ENCODE results near the gene GLIS2.

GLIS2 gene

DNA sequence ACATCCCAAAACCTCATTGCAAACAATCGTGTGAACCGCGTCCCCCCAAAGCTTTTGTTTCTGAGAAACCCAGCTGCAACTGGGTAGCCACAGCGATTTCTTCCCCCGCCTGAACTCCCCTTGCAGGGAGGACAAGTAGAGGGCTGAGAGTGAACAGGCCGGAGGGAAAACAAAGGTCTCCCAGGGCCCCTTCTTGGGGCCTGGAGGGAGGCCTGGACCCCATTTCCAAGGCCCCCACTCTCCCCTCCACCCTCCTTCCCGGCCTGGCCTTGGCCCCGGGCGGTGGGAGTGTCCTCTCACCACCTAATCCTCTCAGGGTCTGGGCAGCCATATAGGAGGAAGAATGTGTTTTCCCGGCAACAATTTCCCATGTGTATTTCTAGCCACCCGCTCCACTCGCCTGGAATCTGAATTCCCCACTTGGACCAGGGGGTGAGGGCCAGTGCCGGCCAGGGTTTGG is 2.6 kb downstream of the GLIS2 start:
- TF ChIP-seq REST (IDR thresholded peaks at IDR 0.05; ENCODE audit: insufficient read depth in 1 of 2, low read depth in 2 of 2, low read length in 2 of 2) (no peak), FOXP2 (optimal IDR thresholded peaks at IDR 0.05; ENCODE audit: borderline replicate concordance, extremely low read depth, extremely low read length, insufficient read depth) (no peak), TAF1 (IDR thresholded peaks at IDR 0.05; ENCODE audit: borderline replicate concordance, insufficient read depth, low read length) (no peak), SIN3A (IDR thresholded peaks at IDR 0.05; ENCODE audit: borderline replicate concordance, insufficient read depth, low read length) (no peak), POLR2AphosphoS5 (IDR thresholded peaks at IDR 0.05; ENCODE audit: low read depth, low read length) (no peak)

- TF ChIP-seq TAF1 (IDR thresholded peaks at IDR 0.05; ENCODE audit: borderline replicate concordance, insufficient read depth, low read length) (no peak), POLR2AphosphoS5 (IDR thresholded peaks at IDR 0.05; ENCODE audit: low read depth, low read length) (no peak), REST (IDR thresholded peaks at IDR 0.05; ENCODE audit: insufficient read depth in 1 of 2, low read depth in 2 of 2, low read length in 2 of 2) (no peak), SIN3A (IDR thresholded peaks at IDR 0.05; ENCODE audit: borderline replicate concordance, insufficient read depth, low read length) (no peak), FOXP2 (optimal IDR thresholded peaks at IDR 0.05; ENCODE audit: borderline replicate concordance, extremely low read depth, extremely low read length, insufficient read depth) (no peak)
These were observed 3.1 kb downstream of the GLIS2 start for GRCh38 chr16:4318967-4319366.

DNA sequence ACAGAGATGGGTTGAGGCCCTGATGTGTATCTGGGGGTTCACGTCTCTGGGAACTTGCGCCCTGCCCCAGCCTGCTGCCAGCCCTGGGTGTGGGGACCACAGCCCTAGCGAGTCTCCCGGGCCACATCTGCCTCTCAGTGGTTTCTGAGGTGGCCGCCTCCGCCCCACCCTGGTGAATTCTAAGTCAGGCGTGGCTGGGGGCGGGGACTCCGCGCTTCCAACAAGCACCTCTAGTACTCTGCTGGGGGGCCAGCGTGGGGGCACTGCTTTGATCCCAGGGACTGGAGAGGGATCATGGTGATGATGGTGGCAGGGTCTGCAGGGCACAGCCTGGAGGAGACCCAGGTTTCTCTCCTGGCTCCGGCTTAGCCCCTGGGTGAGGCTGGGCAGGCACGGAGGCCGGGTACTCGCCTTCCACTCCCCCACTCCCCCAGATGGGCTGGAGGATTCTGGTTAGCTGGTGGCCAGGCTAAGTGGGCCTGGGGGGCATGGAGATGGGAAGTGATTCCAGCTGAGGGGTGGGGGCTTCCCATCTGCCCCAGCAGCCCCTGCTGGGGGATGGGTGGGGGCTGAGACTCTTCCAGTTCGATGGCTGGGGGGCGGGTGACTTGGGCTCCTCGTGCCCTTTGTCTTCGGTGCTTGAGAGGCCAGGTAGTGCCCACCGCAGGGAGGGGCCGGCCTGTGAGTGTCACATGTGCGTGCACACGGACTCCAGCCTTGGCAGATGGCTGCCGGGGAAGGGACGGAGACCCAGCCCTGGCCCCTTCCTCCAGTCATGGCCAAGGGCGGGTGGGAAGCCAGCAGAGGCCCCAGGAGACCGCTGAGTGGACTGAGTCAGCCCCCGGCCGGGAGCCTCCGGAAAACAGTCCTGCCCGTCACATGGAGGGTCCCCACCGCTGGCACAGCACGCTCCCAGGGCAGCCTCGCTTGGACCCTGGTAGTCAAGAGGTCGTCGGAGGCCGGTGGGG is 3.9 kb downstream of the GLIS2 start:
- TF ChIP-seq SIN3A (IDR thresholded peaks at IDR 0.05; ENCODE audit: borderline replicate concordance, insufficient read depth, low read length) = no peak
- TF ChIP-seq POLR2AphosphoS5 (IDR thresholded peaks at IDR 0.05; ENCODE audit: low read depth, low read length) = no peak
- TF ChIP-seq REST (IDR thresholded peaks at IDR 0.05; ENCODE audit: insufficient read depth in 1 of 2, low read depth in 2 of 2, low read length in 2 of 2) = no peak
- TF ChIP-seq FOXP2 (optimal IDR thresholded peaks at IDR 0.05; ENCODE audit: borderline replicate concordance, extremely low read depth, extremely low read length, insufficient read depth) = no peak

- TF ChIP-seq REST (IDR thresholded peaks at IDR 0.05; ENCODE audit: insufficient read depth in 1 of 2, low read depth in 2 of 2, low read length in 2 of 2) (no peak), FOXP2 (optimal IDR thresholded peaks at IDR 0.05; ENCODE audit: borderline replicate concordance, extremely low read depth, extremely low read length, insufficient read depth) (no peak), POLR2AphosphoS5 (IDR thresholded peaks at IDR 0.05; ENCODE audit: low read depth, low read length) (no peak), TAF1 (IDR thresholded peaks at IDR 0.05; ENCODE audit: borderline replicate concordance, insufficient read depth, low read length) (no peak), SIN3A (IDR thresholded peaks at IDR 0.05; ENCODE audit: borderline replicate concordance, insufficient read depth, low read length) (no peak)
These were observed 4.8 kb downstream of the GLIS2 start for GRCh38 chr16:4320571-4321137.
